Neutrophil (primary cell): ENCODE measurements around the gene RPL19.

Source experiments
- H3K27ac ChIP-seq: fragments of 200-600 bp; sonication (generic); 2 replicates; pipeline ENCODE4 v1.5.1; 2016; ENCODE audit warnings: mild to moderate bottlenecking, moderate library complexity
- H3K27me3 ChIP-seq: fragments of 200-600 bp; sonication (generic); 2 replicates; pipeline ENCODE4 v1.6.0; 2016; ENCODE audit warnings: mild to moderate bottlenecking
- H3K36me3 ChIP-seq: fragments of 200-600 bp; sonication (generic); 2 replicates; pipeline ENCODE4 v1.5.1; 2017
- H3K4me1 ChIP-seq, 2 experiments: fragments of 200-600 bp in 1 of 2; sonication (generic) in 1 of 2; 1 replicate in 1 of 2; 2 replicates in 1 of 2; pipeline versions ENCODE4 v1.5.1 to v1.6.1; 2013 to 2016; ENCODE audit warnings: low read depth in 1 of 2, low read length in 1 of 2, mild to moderate bottlenecking in 1 of 2, moderate library complexity in 1 of 2; ENCODE audit not compliant: control insufficient read depth in 1 of 2, insufficient read depth in 1 of 2
- H3K4me3 ChIP-seq, 2 experiments: fragments of 200-600 bp in 1 of 2; sonication (generic) in 1 of 2; 1 replicate in 1 of 2; 2 replicates in 1 of 2; pipeline ENCODE4 v1.5.1; 2013 to 2016; ENCODE audit warnings: low read depth in 1 of 2, low read length in 1 of 2, mild to moderate bottlenecking in 1 of 2, moderate library complexity in 1 of 2
- H3K9me3 ChIP-seq: fragments of 200-600 bp; sonication (generic); 2 replicates; pipeline ENCODE4 v1.5.1; 2016
- TF ChIP-seq, protein P1 (sequence below): fragments of 200-600 bp; sonication (generic); IDR thresholded peaks from 2 replicates; pipeline ENCODE4 v1.5.1; 2016; ENCODE audit warnings: antibody characterized with exemption

Gene RPL19

GRCh38 chr17:39231591-39232551, 31.8 kb downstream of the RPL19 start:
- Histone ChIP-seq H3K9me3 (no peaks in the 10 kb centered on the region), H3K27me3 (peaks cover 65% of the 10 kb centered on the region), H3K27ac (no peak overlapping the region), H3K4me1 (no peaks in the 10 kb centered on the region), H3K4me3 (no peak overlapping the region), H3K36me3 (no peaks in the 10 kb centered on the region)
- TF ChIP-seq, protein P1, sequence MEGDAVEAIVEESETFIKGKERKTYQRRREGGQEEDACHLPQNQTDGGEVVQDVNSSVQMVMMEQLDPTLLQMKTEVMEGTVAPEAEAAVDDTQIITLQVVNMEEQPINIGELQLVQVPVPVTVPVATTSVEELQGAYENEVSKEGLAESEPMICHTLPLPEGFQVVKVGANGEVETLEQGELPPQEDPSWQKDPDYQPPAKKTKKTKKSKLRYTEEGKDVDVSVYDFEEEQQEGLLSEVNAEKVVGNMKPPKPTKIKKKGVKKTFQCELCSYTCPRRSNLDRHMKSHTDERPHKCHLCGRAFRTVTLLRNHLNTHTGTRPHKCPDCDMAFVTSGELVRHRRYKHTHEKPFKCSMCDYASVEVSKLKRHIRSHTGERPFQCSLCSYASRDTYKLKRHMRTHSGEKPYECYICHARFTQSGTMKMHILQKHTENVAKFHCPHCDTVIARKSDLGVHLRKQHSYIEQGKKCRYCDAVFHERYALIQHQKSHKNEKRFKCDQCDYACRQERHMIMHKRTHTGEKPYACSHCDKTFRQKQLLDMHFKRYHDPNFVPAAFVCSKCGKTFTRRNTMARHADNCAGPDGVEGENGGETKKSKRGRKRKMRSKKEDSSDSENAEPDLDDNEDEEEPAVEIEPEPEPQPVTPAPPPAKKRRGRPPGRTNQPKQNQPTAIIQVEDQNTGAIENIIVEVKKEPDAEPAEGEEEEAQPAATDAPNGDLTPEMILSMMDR: no peak

DNA sequence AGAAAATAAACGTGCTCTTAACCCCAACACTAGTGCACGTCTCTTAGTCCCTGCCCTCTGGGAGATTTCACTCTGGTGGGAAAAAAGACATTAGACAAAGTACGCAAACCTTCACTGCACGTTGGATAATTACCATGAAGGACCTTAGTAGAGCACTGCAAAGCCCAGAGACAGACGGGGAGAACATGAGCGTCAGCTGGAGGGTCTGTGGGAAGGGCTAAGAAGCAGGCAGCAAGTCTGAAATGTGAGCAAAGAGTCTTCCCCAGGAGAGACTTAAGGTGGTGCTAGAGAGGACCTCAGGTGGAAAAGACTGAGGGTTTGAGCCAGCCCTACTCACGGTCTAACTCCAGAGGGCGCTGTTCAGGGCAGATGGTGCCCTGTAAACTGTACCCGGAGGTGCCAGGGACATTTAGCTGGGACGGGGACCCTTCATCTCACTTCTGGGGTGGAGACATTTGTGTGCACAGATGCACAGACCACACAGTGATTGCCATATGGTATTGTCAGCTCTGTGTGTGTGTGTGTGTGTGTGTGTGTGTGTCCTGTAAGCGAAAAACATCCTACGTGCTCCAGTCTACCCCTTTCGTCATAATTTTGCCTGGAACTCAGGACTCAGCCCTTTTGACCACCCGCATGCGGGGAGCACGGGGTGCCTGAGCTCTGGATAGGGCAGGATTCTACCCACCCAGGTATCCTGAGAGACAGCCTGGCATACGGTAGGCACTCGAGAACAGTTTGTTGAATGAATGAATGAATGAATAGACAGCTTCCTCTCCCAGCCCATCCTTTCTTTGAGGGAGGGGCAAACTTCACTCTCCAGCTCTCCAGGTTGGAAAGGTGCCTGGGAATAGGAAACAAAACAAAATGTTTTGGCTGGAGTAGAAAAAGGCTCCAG, 35.7 kb downstream of the RPL19 start:
- TF ChIP-seq, protein P1: no peak
- H3K4me3 ChIP-seq: no peak overlapping the region
- no peak overlapping the region for H3K27ac ChIP-seq
- no peaks in the 10 kb centered on the region for H3K4me1 ChIP-seq
- H3K27me3 ChIP-seq: peaks cover 55% of the 10 kb centered on the region
- no peaks in the 10 kb centered on the region for H3K9me3 ChIP-seq
- H3K36me3 ChIP-seq: no peaks in the 10 kb centered on the region

DNA sequence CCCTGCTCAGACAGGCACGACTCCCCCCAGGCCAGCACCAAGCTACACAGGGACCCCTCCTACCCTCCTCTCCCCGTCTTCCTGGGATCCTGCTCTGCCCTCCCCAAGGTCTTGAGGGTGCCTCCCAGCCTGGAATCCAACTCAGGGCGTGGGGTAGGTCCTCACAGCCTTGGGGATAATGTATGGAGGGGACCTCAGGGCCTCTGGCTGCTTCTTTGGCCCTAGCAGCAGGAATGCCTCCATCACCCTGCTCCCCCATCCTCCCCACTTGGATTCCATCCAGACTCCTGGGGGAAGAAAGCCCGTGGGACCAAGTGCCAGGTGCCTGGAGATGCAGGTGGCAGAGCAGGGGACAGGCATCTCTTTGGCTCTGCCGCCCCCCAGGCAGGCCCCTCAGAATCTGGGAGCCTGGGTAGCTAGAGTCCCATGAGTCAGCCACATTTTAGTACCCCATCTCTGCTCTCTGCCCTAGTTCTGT, 36.4 kb downstream of the RPL19 start:
- Histone ChIP-seq H3K27ac (no peak overlapping the region), H3K4me1 (no peaks in the 10 kb centered on the region), H3K36me3 (no peaks in the 10 kb centered on the region), H3K4me3 (no peak overlapping the region), H3K9me3 (no peaks in the 10 kb centered on the region), H3K27me3 (peaks cover 48% of the 10 kb centered on the region)
- TF ChIP-seq, protein P1: no peak

DNA sequence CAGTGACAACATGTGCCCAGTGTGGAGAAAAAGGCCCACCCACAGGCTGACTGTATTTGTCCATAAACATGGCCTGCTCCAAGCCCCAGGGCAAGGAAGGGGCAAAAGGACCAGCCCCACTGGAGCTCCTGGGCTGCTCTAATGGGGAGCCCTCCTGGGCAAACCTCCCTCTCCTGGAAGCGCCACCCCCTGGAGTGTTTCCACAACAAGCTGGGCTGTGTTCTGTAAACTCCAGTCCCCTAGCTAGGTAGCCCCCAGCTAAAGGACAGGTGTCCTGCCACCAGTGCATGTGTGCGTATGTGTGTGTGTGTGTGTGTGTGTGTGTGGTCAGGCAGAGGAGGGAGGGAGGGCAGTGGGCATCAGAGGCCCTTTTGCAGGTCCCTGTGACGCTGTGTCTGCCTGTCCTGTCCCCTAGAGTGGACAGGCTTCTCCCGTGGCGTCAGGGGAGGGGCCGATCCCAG, 36.9 kb downstream of the RPL19 start:
- TF ChIP-seq, protein P1: no peak
- no peak overlapping the region for H3K27ac ChIP-seq
- no peaks in the 10 kb centered on the region for H3K4me1 ChIP-seq
- peaks cover 43% of the 10 kb centered on the region for H3K27me3 ChIP-seq
- H3K36me3 ChIP-seq: no peaks in the 10 kb centered on the region
- H3K4me3 ChIP-seq: no peak overlapping the region
- no peaks in the 10 kb centered on the region for H3K9me3 ChIP-seq

DNA sequence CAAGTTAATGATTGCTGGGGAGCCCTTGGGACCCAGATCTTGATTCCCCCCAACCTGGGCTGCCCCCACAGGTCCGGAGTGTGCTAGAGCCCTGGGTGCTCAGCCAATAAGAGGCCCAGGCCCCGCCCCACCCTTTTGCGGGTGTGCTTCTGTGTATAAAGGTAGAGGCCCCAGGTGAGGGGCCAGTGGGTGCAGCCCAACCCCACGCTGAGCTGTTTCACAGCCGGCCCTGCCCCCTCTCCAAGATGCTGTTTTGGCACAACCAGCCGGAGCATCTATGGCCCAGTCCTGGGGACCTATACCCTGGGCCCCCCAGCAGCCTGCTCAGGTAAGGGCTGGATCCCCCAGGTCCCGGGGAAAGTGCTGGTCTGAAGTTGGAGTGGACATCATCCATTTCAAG, 37.5 kb downstream of the RPL19 start:
- no peaks in the 10 kb centered on the region for H3K9me3 ChIP-seq
- TF ChIP-seq, protein P1: no peak
- H3K27me3 ChIP-seq: peaks cover 37% of the 10 kb centered on the region
- H3K4me3 ChIP-seq: no peak overlapping the region
- no peaks in the 10 kb centered on the region for H3K4me1 ChIP-seq
- H3K27ac ChIP-seq: no peak overlapping the region
- H3K36me3 ChIP-seq: no peaks in the 10 kb centered on the region
